HG03565 (cell line): ENCODE data around the gene SH2D1A.

ENCODE experiments used
- ATAC-seq: cut with Tn5 transposase; IDR thresholded peaks from one replicate; pipeline ENCODE4 v1.9.1; 2021; ENCODE audit warnings: mild to moderate bottlenecking, moderate library complexity; ENCODE audit not compliant: unreplicated experiment

The SH2D1A gene

DNA sequence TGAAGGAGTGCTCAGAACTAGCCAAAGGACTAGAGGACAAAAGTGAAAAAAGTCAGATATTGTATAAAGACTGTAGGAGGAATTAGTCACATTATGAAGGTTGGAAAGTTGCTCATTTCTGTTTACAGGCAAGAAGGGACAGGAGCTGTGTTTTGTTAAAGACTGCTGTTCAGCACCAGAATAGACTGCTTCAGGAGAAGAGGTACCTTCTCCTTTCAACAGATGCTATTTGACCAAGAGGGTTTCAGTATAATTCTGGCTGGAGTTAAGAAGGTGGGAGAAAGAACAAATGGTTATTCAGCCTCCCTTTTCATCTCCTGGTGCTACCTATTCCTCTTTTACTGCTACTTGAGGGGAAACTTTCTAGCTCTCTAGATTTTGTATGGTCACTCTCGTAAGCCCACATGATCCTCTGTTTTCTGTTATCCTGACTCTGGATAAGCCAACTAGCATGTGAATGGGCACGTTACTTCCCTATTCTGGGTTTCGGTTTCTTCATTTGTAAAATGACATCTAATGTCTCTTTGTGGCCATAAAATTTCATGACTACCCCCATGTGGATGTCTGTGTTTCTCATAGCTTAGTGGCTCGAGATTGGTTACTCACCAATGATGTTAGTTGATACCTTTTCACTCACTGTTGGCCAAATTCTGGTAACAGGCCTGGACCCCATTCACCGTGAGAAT, 68.9 kb downstream of the SH2D1A start:
- ATAC-seq, result no peak

DNA sequence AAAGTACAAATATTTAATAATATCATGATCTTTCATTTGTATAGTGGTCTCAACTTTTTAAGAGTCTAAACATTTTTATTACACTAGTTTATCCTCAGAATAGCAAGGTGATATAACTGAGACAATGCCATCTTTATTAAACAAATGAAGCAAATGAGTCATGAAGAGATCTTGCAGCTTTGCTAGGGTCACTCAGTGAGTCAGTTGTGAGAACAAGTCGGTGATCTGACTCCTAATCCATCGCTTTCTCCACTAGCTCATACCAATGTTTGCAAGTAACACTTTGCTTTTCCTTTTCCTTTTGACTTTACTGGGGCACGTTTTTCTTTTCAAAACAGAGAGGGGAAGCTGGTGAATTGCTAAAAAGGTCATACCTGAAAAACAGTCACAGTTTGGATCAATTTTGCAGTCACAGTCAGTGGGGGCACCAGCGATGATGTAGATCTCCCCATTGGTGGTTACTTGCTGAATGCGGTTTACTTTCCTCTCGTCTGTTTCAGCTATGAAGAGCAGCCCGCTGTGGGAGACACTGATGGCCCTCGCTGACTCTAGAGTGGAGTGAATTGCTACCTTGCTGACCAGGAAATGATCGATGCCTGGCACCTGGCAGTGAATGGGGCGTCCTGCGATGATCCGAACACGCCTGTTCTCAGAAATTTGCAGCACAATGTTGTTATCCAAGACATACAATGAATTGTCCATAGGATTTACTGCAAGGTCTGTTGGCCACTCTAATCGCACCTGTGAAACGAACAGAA, 75.7 kb downstream of the SH2D1A start:
- ATAC-seq, result no peak
